Inflammatory macrophage treated with lipopolysaccharide for 1 hour (primary cell): ENCODE data around the gene CDH18.

ENCODE experiments used
- DNase-seq, 2 donors: peaks; one replicate each; pipeline ENCODE4 v3.0.0-alpha.2; 2020 to 2022

The CDH18 gene

DNA sequence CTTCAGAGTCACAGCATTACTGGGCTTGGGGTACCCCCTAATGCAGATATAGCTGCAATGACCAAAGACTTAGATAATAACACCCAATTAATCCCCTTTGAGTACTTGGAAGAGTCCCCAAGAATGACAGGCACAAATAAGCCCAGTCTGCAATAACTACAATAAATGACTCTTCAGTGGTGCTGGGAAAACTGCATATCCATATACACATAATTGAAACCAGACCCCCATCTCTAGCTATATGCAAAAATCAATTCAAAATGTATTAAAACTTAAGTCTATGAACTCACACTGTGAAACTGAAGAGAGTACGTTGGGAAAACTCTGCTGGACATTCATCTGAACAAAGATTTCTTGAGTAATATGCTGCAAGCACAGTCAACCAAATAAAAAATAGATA, 422.5 kb downstream of the CDH18 start:
- DNase-seq: no peak

DNA sequence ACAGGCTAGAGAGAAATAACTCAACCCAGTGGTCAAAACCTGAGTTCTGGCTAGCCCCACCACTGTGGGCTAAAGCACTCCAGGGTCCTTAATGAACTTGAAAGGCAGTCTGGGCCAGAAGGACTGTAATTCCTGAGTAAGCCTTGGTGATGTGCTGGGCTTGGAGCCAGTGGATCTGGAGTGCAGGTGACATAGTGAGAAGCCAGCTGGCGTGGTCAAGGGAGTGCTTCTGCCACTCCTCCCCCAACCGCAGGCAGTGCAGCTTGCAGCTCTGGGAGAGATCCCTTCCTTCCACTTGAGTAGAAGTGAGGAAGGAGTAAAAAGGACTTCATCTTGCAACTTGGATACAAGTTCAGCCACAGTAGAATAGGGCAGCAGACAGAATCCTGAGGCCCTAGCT, 424.0 kb downstream of the CDH18 start:
- DNase-seq: no peak

DNA sequence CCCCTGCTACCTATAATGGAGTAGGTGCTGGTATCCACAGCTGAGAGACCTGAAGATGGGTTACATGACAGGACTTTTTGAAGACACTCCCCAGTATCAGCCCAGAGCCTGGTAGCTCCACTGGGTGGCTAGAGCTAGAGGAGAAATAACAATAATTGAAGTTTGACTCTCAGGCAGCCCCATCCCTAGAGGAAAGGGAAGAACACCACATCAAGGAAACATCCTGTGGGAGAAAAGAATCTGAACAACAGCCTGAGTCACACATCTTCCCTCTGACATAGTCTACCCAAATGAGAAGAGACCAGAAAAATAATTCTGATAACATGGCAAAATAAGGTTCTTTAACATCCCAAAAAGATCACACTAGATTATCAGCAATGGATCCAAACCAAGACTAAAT, 432.1 kb downstream of the CDH18 start:
- DNase-seq: no peak

DNA sequence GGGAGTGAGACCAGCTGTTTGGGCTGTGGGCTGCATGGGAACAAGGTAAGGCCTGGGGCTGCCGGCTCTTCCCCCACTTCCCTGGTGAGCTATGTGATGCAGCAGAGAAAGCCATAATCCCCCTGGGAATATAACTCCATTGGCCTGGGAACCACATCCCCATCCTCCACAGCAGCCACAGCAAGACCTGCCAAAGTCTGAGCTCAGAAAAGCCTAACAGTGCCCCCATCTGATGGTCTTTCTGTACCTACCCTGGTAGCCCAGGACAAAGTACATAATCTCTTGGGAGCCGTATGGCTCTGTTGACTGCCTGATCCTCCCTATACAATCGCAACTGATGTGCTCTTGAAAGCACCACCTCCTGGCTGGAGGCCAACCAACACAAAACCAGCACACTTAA, 432.6 kb downstream of the CDH18 start:
- no peak for DNase-seq

DNA sequence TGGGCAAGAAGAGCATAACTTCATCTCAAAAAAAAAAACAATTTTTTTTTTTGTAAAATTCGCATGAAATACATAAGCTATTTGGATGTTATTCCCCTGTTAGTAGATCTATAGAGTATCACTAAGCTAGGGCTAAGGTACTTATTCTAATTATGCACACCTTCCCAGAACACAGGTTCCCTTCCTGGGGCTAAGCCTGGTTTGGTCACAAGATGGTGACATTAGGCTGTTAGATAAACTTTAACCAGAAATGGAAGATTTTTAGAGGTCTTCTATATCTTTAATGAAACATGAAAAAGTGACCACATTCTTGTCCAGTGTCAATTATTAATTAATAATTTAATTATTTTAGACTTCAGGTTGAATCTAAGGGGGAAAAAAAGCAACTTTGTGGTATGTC, 433.5 kb downstream of the CDH18 start:
- DNase-seq: no peak

DNA sequence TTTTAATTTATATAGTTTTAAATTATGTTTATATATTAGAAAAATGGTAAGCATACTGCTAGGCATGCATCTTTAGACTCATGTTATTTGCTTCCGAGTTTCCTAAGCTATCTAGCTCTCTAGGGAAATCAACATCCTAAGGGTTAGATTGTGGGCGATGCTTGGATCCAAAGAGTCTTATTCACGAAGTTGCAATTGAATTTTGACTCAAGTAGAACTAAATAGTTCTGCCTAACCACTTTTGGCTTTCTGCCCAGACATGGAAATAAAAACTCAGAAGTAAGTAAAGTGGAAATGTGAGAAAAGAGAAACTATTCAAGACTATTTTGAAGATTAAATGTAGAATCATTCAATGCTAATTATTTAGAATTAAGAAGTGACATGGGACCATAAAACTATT, 440.4 kb downstream of the CDH18 start:
- DNase-seq: no peak

DNA sequence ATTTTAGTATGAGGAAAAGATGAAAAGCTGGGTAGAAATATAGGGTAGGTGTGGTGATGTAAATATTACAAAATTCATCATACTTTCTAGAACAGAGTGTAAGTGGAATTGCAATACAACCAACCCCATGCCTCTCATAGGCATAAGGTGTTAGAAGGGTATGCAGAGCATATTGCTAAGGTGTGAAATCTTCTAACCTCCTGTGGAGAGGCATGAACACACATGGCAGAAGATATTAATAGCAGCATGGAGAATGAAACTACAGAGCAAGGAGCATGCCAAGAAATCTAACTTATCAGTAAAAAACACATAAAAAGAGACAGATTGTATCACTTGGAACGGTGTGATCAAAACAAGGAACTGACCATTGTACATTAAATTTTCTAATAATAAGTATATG, 441.5 kb downstream of the CDH18 start:
- DNase-seq: no peak

DNA sequence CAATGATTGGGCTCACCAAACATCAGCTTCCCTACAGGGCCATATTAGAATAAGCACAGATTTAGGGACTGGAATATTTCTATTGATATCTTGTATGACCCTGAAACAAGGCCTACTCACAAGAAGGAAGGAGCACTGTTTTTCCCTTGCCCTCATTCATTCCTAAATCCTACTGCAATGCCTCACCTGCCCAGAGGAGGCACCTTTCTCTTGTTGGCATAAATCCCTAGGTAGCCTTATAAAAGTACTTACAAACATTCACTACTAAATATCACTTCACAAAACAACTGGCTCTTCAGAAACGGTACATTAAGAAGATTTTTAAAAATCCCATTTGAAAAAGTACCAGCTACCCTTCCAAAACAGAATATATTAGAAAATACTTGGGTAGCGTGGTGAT, 449.4 kb downstream of the CDH18 start:
- DNase-seq: no peak

DNA sequence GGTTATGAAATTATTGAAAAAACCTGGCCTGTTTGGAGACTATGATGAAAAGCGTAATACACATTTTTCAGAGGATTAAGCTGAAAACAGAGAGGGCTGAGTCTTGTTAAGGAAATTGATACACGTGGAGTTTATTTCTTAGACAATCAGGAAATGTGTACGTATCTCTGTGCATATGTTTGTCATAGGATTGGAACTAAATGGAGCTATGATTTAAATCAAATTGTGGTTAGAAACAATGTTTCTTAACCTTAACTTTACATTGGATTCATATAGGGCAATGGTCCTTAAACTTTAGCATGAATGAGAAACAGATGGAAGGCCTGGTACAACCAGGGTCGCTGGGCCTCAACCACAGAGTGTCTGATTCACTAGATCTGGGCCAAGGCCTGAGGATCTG, 451.6 kb downstream of the CDH18 start:
- no peak for DNase-seq

DNA sequence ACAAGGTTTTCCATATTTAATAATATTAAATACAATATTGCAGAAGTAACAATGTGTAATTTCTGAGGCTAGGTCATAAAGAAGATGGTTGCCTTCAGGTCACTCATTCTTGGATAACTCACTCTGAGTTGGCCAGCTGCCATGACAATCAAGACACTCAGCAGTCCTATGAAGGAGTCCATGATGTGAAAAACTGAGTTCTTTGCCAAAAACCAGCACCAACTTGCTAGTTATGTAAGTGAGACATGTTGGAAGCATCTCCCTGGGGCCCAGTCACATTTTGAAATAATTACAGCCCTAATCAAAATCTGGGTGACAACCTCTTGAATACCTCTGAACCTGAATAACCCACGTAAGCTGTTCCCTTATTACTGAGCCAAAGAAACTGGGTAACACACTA, 453.2 kb downstream of the CDH18 start:
- no peak for DNase-seq

DNA sequence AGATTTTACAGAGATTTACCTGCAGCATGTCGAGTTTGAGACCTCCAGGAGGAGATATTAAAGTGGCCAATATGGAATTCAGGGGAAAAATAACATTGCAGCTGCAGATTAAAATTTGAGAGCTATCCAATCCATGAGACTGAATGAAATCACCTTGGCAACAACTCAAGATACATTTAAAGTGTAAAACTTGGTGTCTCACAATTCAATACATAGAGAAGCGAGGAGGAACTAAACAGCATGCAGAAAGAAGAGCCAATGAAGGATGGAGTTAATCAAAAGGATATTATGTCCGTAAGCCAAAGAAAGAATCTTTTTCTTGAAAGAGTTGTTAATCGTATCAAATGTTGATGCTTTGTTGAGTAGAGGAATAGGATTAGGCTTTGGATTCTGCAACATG, 455.1 kb downstream of the CDH18 start:
- DNase-seq: no peak

DNA sequence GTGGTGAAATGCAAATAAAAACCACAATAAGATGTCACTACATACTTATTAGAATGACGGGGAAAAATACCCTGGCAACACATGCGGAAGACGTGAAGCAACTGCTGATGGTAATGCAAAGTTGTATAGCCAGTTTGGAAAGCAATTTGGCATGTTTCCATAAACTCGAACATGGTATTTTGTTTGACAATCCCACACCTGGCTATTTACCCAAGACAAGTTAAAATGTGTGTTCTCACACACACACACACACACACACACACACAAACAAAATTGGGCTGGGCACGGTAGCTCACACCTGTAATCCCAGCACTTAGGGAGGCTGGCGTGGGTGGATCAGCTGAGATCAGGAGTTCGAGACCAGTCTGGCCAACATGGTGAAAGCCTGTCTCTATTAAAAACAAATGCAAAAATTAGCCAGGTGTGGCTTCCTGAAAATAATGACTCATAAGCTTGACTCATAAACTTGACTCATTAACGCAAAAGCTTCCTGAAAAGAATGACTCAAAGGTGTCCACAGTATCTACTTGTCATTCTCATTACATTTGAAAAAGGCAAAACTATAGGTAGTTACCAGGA, 456.5 kb downstream of the CDH18 start:
- no peak for DNase-seq

DNA sequence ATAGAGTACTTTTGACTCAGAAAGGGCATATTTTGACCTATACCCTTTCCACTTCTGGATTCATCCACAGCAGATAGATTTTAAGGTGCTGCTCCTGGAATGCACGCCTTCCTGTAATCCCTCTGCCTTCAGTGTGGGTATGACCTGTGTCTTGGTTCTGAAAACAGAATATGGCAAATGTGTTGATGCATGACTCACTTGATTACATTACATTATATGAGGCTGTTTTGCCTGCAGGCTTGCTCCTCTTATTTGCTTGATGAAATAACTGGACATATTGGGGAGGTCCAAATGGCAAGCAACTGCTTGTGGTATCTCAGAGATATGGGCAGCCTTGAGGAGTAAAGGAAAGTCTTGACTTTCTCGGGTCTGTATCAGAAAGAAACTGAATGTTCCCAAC, 468.6 kb downstream of the CDH18 start:
- DNase-seq: no peak

DNA sequence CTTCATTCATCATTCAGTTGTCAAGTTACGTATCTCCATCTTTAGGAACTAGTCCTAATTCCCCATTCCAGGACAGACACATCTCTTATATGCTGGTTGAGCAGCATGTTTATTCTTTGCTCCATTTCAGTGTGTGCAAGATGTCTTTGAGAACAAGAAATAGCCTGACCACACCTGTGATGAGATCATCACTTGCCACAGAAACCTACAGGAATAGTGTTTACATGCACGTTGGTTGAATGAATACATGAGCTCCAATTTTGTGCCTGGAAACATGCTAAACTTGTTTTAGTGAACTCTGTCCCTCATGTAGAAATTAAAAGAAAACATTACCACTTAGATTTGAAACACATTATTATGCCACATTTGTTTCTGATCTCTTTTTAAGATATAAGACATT, 489.1 kb downstream of the CDH18 start:
- no peak for DNase-seq

DNA sequence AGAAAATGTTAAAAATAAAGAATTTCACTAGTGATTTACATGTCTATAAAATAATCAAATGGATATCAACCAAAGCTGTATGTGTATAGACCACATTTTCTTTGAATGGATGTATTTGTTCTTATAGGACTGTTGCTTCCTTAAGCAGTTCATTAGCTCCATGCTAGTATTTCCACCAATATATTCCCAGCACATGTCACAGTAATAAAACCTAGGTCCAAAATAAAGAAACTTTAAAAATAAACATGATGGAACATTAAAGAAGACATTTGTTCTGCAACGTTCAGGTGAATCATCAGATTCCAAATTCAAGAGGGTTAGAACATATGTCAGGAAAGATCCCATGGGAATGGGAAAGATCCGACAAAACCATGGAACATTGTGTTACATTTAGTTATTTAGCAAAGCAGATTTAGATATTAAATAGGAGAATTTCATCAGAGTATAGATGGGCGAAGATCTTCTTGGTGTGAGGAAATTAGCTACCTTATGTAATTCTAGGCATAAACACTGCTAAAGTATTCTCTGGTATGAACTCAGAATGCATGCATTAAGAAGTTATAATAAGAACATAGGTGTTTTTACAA, 490.7 kb downstream of the CDH18 start:
- DNase-seq: no peak

DNA sequence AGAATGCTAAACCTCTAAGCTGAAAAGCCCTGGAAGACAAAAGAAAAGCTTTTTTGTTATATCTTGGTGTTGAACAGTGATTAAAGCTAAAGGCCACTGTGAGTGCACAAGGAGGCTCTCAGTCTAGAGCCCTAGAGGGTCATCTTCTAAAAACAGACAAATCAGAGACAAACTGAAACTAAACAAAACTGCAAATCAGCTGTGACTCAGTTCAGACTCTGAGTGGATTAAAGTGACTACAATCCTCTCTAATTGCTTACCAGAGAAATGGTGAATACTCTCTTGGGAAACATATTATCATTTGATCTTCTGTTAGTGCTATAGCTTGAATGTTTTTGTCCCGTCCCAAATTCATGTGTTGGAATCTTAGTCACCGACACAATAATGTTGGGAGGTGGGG, 491.9 kb downstream of the CDH18 start:
- DNase-seq: no peak

DNA sequence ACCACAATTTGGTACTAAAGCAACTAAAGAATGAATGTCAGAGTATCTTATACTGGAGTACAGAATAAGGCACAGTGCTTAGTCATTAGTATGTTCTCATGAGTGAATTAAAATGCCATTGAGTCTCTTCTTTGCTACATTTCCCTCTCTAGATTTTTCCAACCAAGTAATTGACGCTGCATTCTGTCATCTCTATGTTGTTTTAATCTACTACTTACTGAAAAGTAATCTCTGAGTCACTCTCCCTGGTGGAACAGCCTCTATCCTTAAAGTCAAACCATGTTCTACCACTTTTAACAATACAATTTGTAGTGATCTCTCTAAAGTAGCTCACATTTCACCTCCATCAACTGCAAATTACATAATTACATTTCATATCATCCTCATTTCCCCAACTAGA, 495.1 kb downstream of the CDH18 start:
- DNase-seq: no peak

DNA sequence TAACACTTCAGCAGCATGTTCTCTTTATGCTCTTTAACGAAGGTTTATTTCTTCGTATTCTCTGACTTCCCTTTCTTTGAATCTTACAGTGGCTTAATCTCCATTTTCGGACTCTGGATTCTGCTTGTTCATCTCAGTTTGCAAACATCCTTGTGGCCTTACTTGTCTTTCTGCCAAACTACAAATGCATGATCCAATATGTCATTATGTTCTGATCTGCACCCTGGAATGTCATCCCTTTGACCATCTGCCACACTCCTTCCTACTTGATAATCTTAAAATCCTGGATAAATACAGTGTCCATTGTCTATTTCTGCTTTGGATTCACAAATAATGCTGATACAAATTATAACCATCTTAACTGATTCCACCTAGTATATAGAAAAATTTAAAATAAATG, 499.2 kb downstream of the CDH18 start:
- no peak for DNase-seq

DNA sequence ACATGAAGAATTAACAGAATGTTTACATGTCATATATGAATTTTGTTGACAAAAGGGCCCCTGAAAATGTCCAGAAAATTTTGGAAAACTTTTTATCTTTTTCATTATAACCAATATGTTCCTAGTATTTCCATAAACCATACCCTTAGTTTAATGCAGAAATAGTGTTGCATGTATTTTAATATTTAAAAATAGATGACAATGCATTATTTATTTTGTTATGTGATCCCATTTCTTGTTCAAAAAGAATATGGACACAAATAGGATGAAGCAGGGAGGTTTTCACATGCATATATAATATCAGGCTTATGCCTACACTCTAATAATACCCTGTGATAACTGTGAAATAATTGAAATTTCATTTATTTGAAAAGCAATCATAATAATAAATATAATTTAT, 500.5 kb downstream of the CDH18 start:
- no peak for DNase-seq

DNA sequence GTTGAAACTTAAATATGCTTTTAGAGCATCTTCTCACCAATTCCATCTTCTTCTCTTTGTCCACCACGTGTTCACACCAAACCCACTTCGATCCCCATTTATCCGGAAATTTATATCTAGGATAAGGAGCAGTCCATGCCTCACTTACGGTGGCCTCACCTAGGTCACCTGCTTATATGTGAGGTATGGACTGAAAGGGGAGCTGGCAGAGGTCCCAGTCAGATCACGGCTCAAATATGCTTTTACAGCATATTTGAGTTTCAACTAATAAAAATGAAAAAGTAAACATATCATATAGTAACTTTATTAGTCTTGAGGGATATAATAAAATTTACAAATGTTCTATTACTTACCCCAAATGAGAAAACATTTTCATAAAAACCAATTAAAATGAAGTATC, 508.4 kb downstream of the CDH18 start:
- DNase-seq: no peak

DNA sequence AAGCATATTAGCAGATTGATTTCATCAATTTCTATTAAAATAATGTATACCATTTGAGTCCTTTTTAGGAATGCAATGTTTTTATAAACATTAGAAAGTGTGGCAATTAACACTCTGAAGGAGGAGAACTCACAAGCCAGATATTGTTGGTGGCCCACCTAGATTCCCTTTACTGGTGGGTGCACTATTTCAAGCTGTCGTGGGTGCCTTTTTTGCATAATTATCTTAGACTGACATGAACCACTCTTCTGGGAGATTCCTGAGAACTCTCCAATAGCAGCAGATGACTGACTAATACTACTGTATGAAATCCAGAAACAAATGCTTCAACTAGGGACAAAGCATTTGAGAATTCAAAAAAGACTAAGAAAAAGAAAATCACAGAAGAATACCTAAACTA, 526.0 kb downstream of the CDH18 start:
- no peak for DNase-seq

DNA sequence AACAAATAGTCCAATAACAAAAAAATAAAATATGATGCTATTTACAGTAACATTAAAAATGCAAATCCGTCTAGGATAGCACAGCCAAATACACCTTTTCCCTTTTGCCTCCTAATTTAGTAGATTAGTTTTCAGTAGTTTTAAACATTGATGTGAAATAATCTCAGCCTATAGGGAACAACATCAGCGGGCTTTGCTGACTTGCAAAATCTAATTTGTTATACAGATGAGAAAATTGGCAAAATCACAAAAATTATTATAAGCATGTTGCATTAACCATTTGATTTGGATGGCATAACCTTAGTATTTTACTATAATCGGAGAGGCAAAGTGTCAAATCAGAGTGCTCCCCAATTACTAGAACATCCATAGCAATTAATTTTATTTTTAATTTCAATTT, 563.5 kb downstream of the CDH18 start:
- DNase-seq: no peak
